Measurements from ENCODE around the gene PYY.

DNA sequence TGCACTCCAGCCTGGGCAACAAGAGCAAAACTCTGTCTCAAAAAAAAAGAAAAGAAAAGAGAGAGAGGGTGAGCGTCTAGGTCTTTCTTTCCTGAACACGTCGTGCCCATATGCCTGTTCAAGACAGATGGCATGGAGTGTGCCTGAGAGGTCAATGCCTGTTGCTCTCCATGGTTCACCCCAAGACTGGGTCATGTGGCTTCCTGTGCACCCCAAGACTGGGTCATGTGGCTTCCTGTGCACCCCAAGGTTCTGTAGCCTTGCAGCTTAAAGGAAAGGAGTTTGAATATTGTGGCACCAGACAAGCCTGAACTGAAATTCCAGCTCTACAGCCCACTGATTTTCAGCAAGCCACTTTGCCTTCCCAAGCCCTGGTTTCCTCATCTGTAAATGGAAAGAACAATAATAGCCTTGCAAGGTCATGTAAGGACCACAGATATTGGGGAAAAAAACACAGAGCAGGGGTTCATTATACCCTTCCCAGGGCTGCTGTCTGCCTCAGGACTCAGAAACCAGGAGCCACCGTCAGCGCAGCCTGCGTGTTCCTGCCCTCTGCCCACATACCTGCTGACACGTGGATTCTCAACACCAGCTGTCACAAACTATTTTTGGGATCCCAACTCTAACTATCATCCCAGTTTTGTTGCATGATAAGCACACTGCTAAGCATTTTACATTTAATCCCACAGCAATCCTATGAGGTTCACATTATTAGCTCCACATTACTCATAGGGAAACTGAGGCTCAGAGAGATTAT lies 32.7 kb upstream of the PYY start:
- no peak for TF ChIP-seq CTCF (IDR thresholded peaks at IDR 0.05)
- no peak for TF ChIP-seq POLR2A (IDR thresholded peaks at IDR 0.05; ENCODE audit: low read depth)

All from esophagus muscularis mucosa (tissue), 3 donors.